ENCODE data around the gene RPP25L.

RPP25L gene

GRCh38 chr9:34570809-34571480 is 41.0 kb downstream of the RPP25L start:
- Histone ChIP-seq H3K4me3 (ENCODE audit: low read depth, low read length) (no peak overlapping the region), H3K36me3 (peaks cover 6% of the 10 kb centered on the region), H3K27me3 (ENCODE audit: insufficient read depth, low read depth, severe bottlenecking) (no peaks in the 10 kb centered on the region), H3K9me3 (ENCODE audit: severe bottlenecking) (no peaks in the 10 kb centered on the region), H3K27ac (peak overlapping the region; percentile 87)
- peak; percentile 69 for DNase-seq
- TF ChIP-seq CTCF (IDR thresholded peaks at IDR 0.05; ENCODE audit: low read depth, low read length), result no peak

- DNase-seq, result no peak
- Histone ChIP-seq H3K9me3 (ENCODE audit: severe bottlenecking) (no peaks in the 10 kb centered on the region), H3K27ac (peak overlapping the region; percentile 87), H3K27me3 (ENCODE audit: insufficient read depth, low read depth, severe bottlenecking) (no peaks in the 10 kb centered on the region), H3K4me3 (ENCODE audit: low read depth, low read length) (no peak overlapping the region), H3K36me3 (peaks cover 6% of the 10 kb centered on the region)
- TF ChIP-seq CTCF (IDR thresholded peaks at IDR 0.05; ENCODE audit: low read depth, low read length), result no peak
These were observed 41.5 kb downstream of the RPP25L start for GRCh38 chr9:34570376-34570775.

DNA sequence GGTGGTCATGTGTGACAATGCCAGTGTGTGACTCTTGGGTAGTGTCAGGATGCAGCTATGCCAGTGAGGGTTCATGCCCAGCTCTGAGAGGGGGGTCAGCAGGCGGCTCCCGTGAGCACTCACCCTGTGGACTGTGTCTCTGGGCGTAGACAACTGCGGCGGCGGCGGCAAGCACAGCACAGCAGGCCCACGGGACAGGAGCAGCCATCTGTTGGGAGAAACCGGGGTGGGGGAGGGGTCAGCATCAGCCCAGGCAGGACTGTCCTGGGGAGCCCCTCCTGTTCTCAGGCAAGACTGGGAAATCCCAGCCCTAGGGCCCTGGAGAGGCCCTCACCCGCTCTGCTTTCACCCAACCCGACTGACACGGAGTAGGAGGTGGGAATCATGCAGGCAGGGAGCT is 43.1 kb downstream of the RPP25L start:
- Histone ChIP-seq H3K36me3 (peaks cover 13% of the 10 kb centered on the region), H3K9me3 (ENCODE audit: severe bottlenecking) (no peaks in the 10 kb centered on the region), H3K4me3 (ENCODE audit: low read depth, low read length) (no peak overlapping the region), H3K27ac (peak overlapping the region; percentile 87), H3K27me3 (ENCODE audit: insufficient read depth, low read depth, severe bottlenecking) (no peaks in the 10 kb centered on the region)
- peak; percentile 98 for DNase-seq
- no peak for TF ChIP-seq CTCF (IDR thresholded peaks at IDR 0.05; ENCODE audit: low read depth, low read length)

DNA sequence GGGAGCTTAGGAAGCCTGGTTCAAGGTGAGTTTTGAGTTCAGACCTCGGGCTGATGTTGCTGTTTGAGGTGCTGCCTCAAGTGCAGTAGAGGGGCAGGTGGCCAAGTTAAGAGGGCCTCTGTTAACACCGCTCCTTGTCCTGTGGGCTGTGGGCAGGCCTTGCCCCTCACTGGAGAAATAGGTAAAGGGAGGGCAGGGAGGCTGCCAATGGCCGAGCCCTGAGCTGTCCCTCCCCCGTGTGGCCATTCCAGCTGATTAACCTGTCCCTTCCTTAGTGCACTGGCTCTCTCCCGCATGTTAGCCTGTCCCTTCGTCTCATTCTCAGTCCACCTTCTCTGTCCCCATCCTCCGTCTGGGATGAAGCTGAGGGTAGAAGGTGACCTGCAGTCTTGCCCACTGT is 43.8 kb downstream of the RPP25L start:
- H3K4me3 ChIP-seq (ENCODE audit: low read depth, low read length), result no peak overlapping the region
- DNase-seq, result peak; percentile 49
- peak; percentile 34; the same call in 1 of the 2 replicates for TF ChIP-seq CTCF (IDR thresholded peaks at IDR 0.05; ENCODE audit: low read depth, low read length)
- no peaks in the 10 kb centered on the region for H3K27me3 ChIP-seq (ENCODE audit: insufficient read depth, low read depth, severe bottlenecking)
- H3K27ac ChIP-seq, result peak overlapping the region; percentile 87
- peaks cover 20% of the 10 kb centered on the region for H3K36me3 ChIP-seq
- H3K9me3 ChIP-seq (ENCODE audit: severe bottlenecking), result no peaks in the 10 kb centered on the region

DNA sequence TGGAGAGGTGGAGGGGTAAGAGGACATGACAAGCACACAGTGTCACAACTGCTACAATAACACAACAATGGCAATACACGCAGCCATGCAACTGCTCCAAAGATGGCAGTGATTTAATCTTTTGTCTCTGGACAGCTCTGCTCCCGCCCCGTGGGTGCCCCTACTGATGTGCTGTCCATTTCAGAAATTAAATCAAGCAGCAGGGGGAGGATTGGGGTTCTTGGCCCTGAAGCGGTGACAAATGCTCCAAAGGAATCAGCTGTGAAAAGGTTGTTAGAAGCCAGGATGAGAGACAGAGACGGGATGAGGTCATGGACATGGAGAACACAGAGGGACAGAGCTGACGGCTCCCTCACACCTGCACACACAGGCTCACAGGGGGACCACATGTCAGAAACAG is 44.9 kb downstream of the RPP25L start:
- H3K27me3 ChIP-seq (ENCODE audit: insufficient read depth, low read depth, severe bottlenecking), result no peaks in the 10 kb centered on the region
- no peak overlapping the region for H3K4me3 ChIP-seq (ENCODE audit: low read depth, low read length)
- no peaks in the 10 kb centered on the region for H3K9me3 ChIP-seq (ENCODE audit: severe bottlenecking)
- H3K36me3 ChIP-seq, result peaks cover 31% of the 10 kb centered on the region
- peak overlapping the region; percentile 87 for H3K27ac ChIP-seq
- no peak for DNase-seq
- TF ChIP-seq CTCF (IDR thresholded peaks at IDR 0.05; ENCODE audit: low read depth, low read length), result no peak

DNA sequence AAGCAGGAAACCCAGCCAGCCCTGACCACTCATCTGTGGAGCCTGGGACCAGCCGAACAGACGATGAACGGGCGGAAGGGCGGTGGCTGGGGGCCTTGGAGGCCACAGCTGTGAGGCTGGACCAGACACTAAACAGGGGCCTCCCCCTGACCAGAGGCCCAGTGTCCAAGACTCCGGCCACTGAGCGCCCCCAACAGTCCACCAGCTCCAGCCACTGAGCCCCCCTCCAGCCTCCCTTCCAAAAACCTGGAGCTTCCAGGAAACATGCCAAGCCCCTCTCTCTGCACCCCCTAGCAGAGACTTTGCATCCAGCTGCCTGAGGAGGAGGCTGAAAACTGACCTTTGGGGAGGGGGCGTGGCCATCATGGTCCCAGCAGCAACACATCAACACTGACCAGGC is 45.6 kb downstream of the RPP25L start:
- no peak for DNase-seq
- Histone ChIP-seq H3K4me3 (ENCODE audit: low read depth, low read length) (no peak overlapping the region), H3K9me3 (ENCODE audit: severe bottlenecking) (no peaks in the 10 kb centered on the region), H3K27ac (peak overlapping the region; percentile 0; the same call in 1 of the 2 replicates), H3K27me3 (ENCODE audit: insufficient read depth, low read depth, severe bottlenecking) (no peaks in the 10 kb centered on the region), H3K36me3 (peaks cover 35% of the 10 kb centered on the region)
- no peak for TF ChIP-seq CTCF (IDR thresholded peaks at IDR 0.05; ENCODE audit: low read depth, low read length)

All from WERI-Rb-1 (cell line).